Measurements from ENCODE around the gene UTP20. TPM values are rescaled to one million over a fixed set of nuclear protein-coding genes. Genes with fewer than 3 reads are reported as not detected.

The UTP20 gene
- polyA plus RNA-seq, 1 donor (not counting 4 experiments of a cell fraction or from before 2014, with no cell fraction given), result 14.8 TPM

DNA sequence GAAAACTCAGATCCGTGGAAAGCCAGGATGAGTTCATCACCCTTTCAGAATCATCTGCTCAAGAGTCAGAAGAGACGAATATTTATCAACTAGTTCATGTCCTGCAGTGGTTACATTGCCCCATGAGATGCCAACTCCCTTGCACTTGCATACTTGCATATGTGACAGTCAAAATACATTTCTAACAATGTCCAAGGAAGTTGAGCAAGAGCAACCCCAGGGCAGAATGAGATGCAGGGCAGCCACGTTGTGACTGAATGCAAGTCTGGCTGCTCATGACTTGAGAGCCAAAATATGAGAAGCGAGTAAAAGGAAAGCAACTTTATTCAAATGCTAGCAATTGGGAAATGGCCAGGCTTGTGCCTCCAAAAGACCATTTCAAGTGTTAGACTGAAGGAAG is 23.6 kb upstream of the UTP20 start:
- H3K79me2 ChIP-seq (ENCODE audit: control insufficient read depth, insufficient read depth, low read length), result no peaks in the 10 kb centered on the region
- H3K4me2 ChIP-seq (ENCODE audit: control insufficient read depth, extremely low read depth, insufficient read depth, low read depth, low read length), result no peak overlapping the region
- H4K20me1 ChIP-seq (ENCODE audit: control insufficient read depth, extremely low read depth, insufficient read depth, low read length), result no peaks in the 10 kb centered on the region
- dilution Hi-C loops (cut with MboI; ENCODE audit: extremely low pct_ligation_motif_present, low sequenced_read_pairs), result no loop called here
- H3K9me1 ChIP-seq (ENCODE audit: control insufficient read depth, extremely low read depth, insufficient read depth, low read length), result no peaks in the 10 kb centered on the region
- no peak overlapping the region for H3K4me3 ChIP-seq (ENCODE audit: control insufficient read depth in 2 of 3, extremely low read depth in 1 of 3, insufficient read depth in 2 of 3, low read depth in 1 of 3, low read length in 3 of 3)
- FAIRE-seq (no peak), DNase-seq (ENCODE audit: low read depth, low spot score) (no peak)
- no peaks in the 10 kb centered on the region for H3K36me3 ChIP-seq (ENCODE audit: control insufficient read depth in 2 of 2, extremely low read depth in 1 of 2, insufficient read depth in 2 of 2, low read length in 2 of 2)
- no peak overlapping the region for H3K9ac ChIP-seq (ENCODE audit: control insufficient read depth, extremely low read depth, insufficient read depth, low read length)
- H3K27ac ChIP-seq (ENCODE audit: control insufficient read depth, insufficient read depth, low read length), result no peak overlapping the region
- TF ChIP-seq, protein P1, sequence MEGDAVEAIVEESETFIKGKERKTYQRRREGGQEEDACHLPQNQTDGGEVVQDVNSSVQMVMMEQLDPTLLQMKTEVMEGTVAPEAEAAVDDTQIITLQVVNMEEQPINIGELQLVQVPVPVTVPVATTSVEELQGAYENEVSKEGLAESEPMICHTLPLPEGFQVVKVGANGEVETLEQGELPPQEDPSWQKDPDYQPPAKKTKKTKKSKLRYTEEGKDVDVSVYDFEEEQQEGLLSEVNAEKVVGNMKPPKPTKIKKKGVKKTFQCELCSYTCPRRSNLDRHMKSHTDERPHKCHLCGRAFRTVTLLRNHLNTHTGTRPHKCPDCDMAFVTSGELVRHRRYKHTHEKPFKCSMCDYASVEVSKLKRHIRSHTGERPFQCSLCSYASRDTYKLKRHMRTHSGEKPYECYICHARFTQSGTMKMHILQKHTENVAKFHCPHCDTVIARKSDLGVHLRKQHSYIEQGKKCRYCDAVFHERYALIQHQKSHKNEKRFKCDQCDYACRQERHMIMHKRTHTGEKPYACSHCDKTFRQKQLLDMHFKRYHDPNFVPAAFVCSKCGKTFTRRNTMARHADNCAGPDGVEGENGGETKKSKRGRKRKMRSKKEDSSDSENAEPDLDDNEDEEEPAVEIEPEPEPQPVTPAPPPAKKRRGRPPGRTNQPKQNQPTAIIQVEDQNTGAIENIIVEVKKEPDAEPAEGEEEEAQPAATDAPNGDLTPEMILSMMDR (optimal IDR thresholded peaks at IDR 0.05 in 1 of 3, IDR thresholded peaks at IDR 0.05 in 1 of 3, conservative IDR thresholded peaks at IDR 0.05 in 1 of 3; ENCODE audit: extremely low read depth in 1 of 3, insufficient read depth in 2 of 3, low read length in 3 of 3), result no peak
- TF ChIP-seq EZH2 (IDR thresholded peaks at IDR 0.05; ENCODE audit: low read length), result no peak
- no peaks in the 10 kb centered on the region for H3K9me3 ChIP-seq (ENCODE audit: control insufficient read depth, low read depth, low read length)
- peaks cover 4% of the 10 kb centered on the region for H3K27me3 ChIP-seq (ENCODE audit: control insufficient read depth, extremely low read depth, insufficient read depth, low read length)
- H3K4me1 ChIP-seq (ENCODE audit: control insufficient read depth, extremely low read depth, insufficient read depth, low read length), result no peaks in the 10 kb centered on the region
- H2AFZ ChIP-seq (ENCODE audit: control insufficient read depth, low read length), result no peak overlapping the region

DNA sequence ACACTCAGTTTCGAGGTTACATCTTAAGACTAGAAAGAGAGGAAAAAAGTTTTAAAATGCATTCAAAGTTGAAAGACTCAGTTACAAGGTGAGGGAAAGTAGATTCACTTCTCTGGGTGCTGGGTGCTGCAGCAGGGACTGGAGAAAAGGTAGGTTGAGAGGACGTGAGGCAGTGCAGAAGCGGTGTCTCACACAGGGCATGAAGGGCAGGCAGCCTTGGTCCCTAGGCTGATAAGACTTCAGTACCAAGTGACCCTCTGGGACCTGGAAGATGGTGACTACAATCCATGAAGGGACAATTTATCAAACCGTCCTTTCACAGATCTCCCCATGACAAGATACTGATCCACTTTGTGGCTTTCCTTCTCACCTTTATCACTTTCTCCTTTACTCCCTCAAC is 22.5 kb upstream of the UTP20 start:
- H3K27me3 ChIP-seq (ENCODE audit: control insufficient read depth, extremely low read depth, insufficient read depth, low read length), result peaks cover 4% of the 10 kb centered on the region
- DNase-seq (ENCODE audit: low read depth, low spot score), result no peak
- no peak overlapping the region for H3K4me3 ChIP-seq (ENCODE audit: control insufficient read depth in 2 of 3, extremely low read depth in 1 of 3, insufficient read depth in 2 of 3, low read depth in 1 of 3, low read length in 3 of 3)
- H2AFZ ChIP-seq (ENCODE audit: control insufficient read depth, low read length), result no peak overlapping the region
- TF ChIP-seq EZH2 (IDR thresholded peaks at IDR 0.05; ENCODE audit: low read length), result no peak
- TF ChIP-seq, protein P1 (optimal IDR thresholded peaks at IDR 0.05 in 1 of 3, IDR thresholded peaks at IDR 0.05 in 1 of 3, conservative IDR thresholded peaks at IDR 0.05 in 1 of 3; ENCODE audit: extremely low read depth in 1 of 3, insufficient read depth in 2 of 3, low read length in 3 of 3), result no peak
- no peak for FAIRE-seq
- dilution Hi-C loops (cut with MboI; ENCODE audit: extremely low pct_ligation_motif_present, low sequenced_read_pairs), result no loop called here
- H3K79me2 ChIP-seq (ENCODE audit: control insufficient read depth, insufficient read depth, low read length), result no peaks in the 10 kb centered on the region
- H3K27ac ChIP-seq (ENCODE audit: control insufficient read depth, insufficient read depth, low read length), result no peak overlapping the region
- no peaks in the 10 kb centered on the region for H3K9me3 ChIP-seq (ENCODE audit: control insufficient read depth, low read depth, low read length)
- H4K20me1 ChIP-seq (ENCODE audit: control insufficient read depth, extremely low read depth, insufficient read depth, low read length), result no peaks in the 10 kb centered on the region
- no peaks in the 10 kb centered on the region for H3K9me1 ChIP-seq (ENCODE audit: control insufficient read depth, extremely low read depth, insufficient read depth, low read length)
- no peaks in the 10 kb centered on the region for H3K36me3 ChIP-seq (ENCODE audit: control insufficient read depth in 2 of 2, extremely low read depth in 1 of 2, insufficient read depth in 2 of 2, low read length in 2 of 2)
- H3K4me1 ChIP-seq (ENCODE audit: control insufficient read depth, extremely low read depth, insufficient read depth, low read length), result no peaks in the 10 kb centered on the region
- H3K9ac ChIP-seq (ENCODE audit: control insufficient read depth, extremely low read depth, insufficient read depth, low read length), result no peak overlapping the region
- no peak overlapping the region for H3K4me2 ChIP-seq (ENCODE audit: control insufficient read depth, extremely low read depth, insufficient read depth, low read depth, low read length)

Measured in keratinocyte (primary cell).